Measurements from ENCODE around the gene TMCO4. TPM values are rescaled to one million over a fixed set of nuclear protein-coding genes. Genes with fewer than 3 reads are reported as not detected.
"Not testable (repeated sequence)": the region's sequence is repeated elsewhere in the genome, so short reads cannot be mapped to it uniquely, and the experiment has no call there.

Gene TMCO4
- total RNA-seq, 1 donor from 2014 or later: 6.7 TPM

GRCh38 chr1:19640363-19641316 is 159.1 kb downstream of the TMCO4 start:
- DNase-seq (ENCODE audit: low read depth in 2 of 2): peak; percentile 59 to 71

- no peak for DNase-seq (ENCODE audit: low read depth in 2 of 2)
Observed at GRCh38 chr1:19639999-19640362, 159.7 kb downstream of the TMCO4 start.

DNA sequence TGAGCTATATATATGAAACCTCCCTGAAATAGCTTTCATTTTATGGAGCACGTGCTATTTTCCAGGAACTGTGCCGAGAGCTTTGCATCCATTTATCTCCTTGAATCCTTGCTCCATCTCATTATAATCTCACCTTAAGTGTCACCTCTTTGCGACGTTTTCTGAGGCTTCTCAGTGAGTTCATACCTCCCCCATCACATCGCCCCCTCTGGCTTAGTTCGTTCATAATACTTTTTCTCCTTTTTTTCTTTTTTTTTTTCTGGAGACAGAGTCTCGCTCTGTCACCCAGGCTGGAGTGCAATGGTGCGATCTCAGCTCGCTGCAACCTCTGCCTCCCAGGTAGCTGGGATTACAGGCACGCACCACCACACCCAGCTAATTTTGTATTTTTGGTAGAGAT is 160.5 kb downstream of the TMCO4 start:
- DNase-seq (ENCODE audit: low read depth in 2 of 2): not testable (repeated sequence)

DNA sequence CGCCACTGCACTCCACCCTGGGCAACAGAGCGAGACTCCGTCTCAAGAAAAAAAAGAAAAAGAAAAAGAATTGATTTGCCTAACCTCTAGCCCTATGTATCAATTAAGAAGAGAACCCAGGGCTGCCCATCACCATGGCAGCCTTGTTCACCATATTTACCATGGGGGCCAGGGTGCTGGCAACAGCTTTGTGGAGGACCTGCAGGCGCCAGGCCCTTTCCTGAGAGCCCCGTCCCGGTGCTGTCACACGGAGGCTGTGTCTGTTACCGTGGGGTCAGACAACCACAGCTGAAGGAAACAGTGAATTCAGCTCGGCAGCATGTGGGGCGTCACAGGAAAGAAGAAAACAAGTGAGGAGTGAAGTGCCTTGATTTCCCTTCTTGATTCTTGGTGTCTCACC is 162.1 kb downstream of the TMCO4 start:
- no peak for DNase-seq (ENCODE audit: low read depth in 2 of 2)

- not testable (repeated sequence) for DNase-seq (ENCODE audit: low read depth in 2 of 2)
Observed at GRCh38 chr1:19636749-19637148, 163.0 kb downstream of the TMCO4 start.

- no peak for DNase-seq (ENCODE audit: low read depth in 2 of 2)
Observed at GRCh38 chr1:19636065-19636464, 163.7 kb downstream of the TMCO4 start.

DNA sequence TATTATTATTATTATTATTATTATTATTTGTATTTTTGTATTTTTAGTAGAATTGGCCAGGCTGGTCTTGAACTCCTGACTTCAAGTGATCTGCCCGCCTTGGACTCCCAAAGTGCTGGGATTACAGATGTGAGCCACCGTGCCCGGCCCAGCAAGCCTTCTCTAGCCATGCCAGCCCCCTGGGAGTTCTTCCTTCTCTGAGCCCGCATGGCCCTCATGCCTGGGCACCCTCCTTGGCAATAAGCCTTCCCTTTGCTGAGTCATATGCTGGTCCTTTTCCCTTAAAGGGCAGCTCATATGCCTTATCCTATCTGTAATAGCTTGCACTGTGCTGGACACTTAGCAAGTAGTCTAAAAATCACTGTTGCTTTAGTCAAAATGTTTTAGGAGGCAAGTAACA is 164.1 kb downstream of the TMCO4 start:
- DNase-seq (ENCODE audit: low read depth in 2 of 2): no peak

GRCh38 chr1:19635064-19635463 is 164.7 kb downstream of the TMCO4 start:
- not testable (repeated sequence) for DNase-seq (ENCODE audit: low read depth in 2 of 2)

GRCh38 chr1:19633106-19633505 is 166.6 kb downstream of the TMCO4 start:
- no peak for DNase-seq (ENCODE audit: low read depth in 2 of 2)

Other genes with a start within 250 kb of the TMCO4 start
- gene NBL1, start 155.6 kb downstream of the TMCO4 start, total RNA-seq: 91.4 and 236 TPM in 2 replicates
- under 0.01 and 0.13 TPM in 2 replicates for gene HTR6, start 135.0 kb downstream of the TMCO4 start, total RNA-seq
- gene RNF186, start 15.4 kb upstream of the TMCO4 start, total RNA-seq: not detected in 2 replicates
- 2.2 and 2.4 TPM in 2 replicates for gene OTUD3, start 82.5 kb upstream of the TMCO4 start, total RNA-seq
- gene PLA2G2E, start 123.7 kb upstream of the TMCO4 start, total RNA-seq: not detected in 2 replicates
- not detected in 2 replicates for gene PLA2G2A, start 179.7 kb upstream of the TMCO4 start, total RNA-seq

All from dermis microvascular lymphatic vessel endothelial cell (primary cell).